Stimulated activated CD8-positive, alpha-beta memory T cell treated with anti-CD3 and anti-CD28 coated beads, Interleukin-7, amount 100 ng/mL, for 1 hour (primary cell): ENCODE measurements around the gene ZFYVE1.

ENCODE experiments used
- DNase-seq, 2 donors: peaks; one replicate each; pipeline ENCODE4 v3.0.0-alpha.2; 2020; ENCODE audit warnings: low read depth in 2 of 2

ZFYVE1 gene

DNA sequence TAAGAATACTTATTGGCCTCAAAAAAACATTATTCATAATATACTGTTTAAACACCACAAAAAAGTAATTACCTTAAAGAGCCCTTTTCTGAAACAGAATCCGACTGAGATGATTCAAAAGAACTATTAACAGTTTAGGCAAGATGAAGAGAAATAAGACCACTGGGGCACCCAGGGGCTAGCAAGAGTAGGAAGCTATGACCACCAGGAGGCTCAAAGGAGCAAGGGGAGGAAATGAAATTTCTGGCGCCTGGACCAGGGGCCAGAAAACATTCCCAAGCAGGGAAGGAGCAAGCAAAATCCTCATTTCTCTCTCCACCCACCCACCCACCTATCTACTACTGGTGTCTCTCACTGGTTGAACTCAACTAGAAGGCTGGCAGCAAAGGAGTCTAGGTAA, 106.9 kb downstream of the ZFYVE1 start:
- DNase-seq = no peak
